Esophagus squamous epithelium (tissue), 4 donors: Measurements from ENCODE around the gene FRMD4A.

Experiments used
- POLR2A ChIP-seq, 4 donors: fragments of 450-650 bp; IDR thresholded peaks; one replicate each; pipeline ENCODE4 v1.6.1; 2017; ENCODE audit warnings: antibody characterized with exemption in 4 of 4, mild to moderate bottlenecking in 4 of 4, moderate library complexity in 3 of 4
- TF ChIP-seq, protein P1 (sequence below), 6 experiments: fragments of 450-650 bp in 4 of 6; fragments of 200-600 bp in 2 of 6; sonication (generic) in 2 of 6; IDR thresholded peaks; one replicate each; pipeline ENCODE4 v1.5.1; 2016 to 2019; ENCODE audit warnings: antibody characterized with exemption in 6 of 6, mild to moderate bottlenecking in 4 of 6, moderate library complexity in 4 of 6

DNA sequence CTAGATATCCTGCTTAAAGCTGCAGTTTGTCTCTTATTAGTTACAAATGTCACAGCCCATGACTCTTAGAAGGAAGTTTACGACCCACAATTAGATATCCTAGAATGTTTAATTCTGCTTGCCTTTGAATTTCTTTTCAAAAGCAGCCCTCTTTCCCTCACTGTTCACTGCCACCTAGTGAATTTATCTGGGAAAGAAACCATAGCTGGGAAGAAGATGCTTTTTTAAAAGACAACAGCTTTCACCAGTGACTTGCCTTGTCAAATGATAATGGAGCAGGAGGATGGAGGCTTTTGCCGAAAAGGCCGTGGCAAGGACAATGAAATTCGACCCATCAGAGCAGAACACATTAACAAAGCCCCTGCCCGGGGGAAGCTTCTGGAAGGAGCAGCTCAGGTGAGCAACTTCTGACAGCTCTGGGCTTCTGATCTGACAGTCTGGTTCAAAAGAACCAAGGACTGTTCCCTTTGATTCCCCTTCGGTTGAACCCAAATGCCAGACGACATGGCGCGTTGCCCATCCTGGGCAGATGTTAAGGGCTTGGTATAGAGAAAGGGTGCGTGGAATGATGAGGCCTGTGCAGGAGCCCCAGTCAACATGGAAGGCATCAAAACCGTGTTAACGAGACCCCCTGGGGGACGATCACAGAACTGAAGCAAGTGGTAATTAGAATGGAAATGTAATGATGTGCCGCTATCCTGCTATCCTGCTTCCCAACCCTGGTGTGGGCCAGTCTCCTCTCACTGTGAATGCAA, 236.8 kb downstream of the FRMD4A start:
- TF ChIP-seq, protein P1, sequence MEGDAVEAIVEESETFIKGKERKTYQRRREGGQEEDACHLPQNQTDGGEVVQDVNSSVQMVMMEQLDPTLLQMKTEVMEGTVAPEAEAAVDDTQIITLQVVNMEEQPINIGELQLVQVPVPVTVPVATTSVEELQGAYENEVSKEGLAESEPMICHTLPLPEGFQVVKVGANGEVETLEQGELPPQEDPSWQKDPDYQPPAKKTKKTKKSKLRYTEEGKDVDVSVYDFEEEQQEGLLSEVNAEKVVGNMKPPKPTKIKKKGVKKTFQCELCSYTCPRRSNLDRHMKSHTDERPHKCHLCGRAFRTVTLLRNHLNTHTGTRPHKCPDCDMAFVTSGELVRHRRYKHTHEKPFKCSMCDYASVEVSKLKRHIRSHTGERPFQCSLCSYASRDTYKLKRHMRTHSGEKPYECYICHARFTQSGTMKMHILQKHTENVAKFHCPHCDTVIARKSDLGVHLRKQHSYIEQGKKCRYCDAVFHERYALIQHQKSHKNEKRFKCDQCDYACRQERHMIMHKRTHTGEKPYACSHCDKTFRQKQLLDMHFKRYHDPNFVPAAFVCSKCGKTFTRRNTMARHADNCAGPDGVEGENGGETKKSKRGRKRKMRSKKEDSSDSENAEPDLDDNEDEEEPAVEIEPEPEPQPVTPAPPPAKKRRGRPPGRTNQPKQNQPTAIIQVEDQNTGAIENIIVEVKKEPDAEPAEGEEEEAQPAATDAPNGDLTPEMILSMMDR (IDR thresholded peaks at IDR 0.05): peak in 4 of 6 experiments; percentile 23 to 47 (median 42)
- no peak for TF ChIP-seq POLR2A (IDR thresholded peaks at IDR 0.05)
